ENCODE data around the gene DCTN4.

The DCTN4 gene

GRCh38 chr5:150777685-150778084 lies 18.9 kb upstream of the DCTN4 start:
- no peak for DNase-seq
- Histone ChIP-seq H3K36me3 (no peaks in the 10 kb centered on the region), H3K27ac (peak overlapping the region; percentile 96 to 97), H3K27me3 (no peaks in the 10 kb centered on the region), H3K4me3 (peak overlapping the region; percentile 84 to 91), H3K4me1 (peaks cover 5 to 44% (median 37%) of the 10 kb centered on the region in 4 donors), H3K9me3 (no peaks in the 10 kb centered on the region)
- intact Hi-C loops (cut with DNase I; ENCODE audit: low total_unique reads): no loop called here
- no peak for TF ChIP-seq CTCF (IDR thresholded peaks at IDR 0.05)

GRCh38 chr5:150774145-150774544 lies 15.3 kb upstream of the DCTN4 start:
- DNase-seq: no peak
- H3K4me1 ChIP-seq: peaks cover 0 to 8% (median 7%) of the 10 kb centered on the region in 4 donors
- no peak overlapping the region for H3K27ac ChIP-seq
- intact Hi-C loops (cut with DNase I; ENCODE audit: low total_unique reads): no loop called here
- no peaks in the 10 kb centered on the region for H3K9me3 ChIP-seq
- H3K36me3 ChIP-seq: no peaks in the 10 kb centered on the region
- no peaks in the 10 kb centered on the region for H3K27me3 ChIP-seq
- no peak overlapping the region for H3K4me3 ChIP-seq
- TF ChIP-seq CTCF (IDR thresholded peaks at IDR 0.05): no peak

GRCh38 chr5:150771034-150771795 lies 12.4 kb upstream of the DCTN4 start:
- Histone ChIP-seq H3K36me3 (no peaks in the 10 kb centered on the region), H3K27me3 (no peaks in the 10 kb centered on the region), H3K27ac (no peak overlapping the region), H3K4me1 (no peaks in the 10 kb centered on the region), H3K9me3 (no peaks in the 10 kb centered on the region), H3K4me3 (no peak overlapping the region)
- intact Hi-C loops (cut with DNase I; ENCODE audit: low total_unique reads): no loop called here
- no peak for DNase-seq
- no peak for TF ChIP-seq CTCF (IDR thresholded peaks at IDR 0.05)

- intact Hi-C loops (cut with DNase I; ENCODE audit: low total_unique reads): no loop called here
- TF ChIP-seq CTCF (IDR thresholded peaks at IDR 0.05): no peak
- Histone ChIP-seq H3K27me3 (no peaks in the 10 kb centered on the region), H3K9me3 (no peaks in the 10 kb centered on the region), H3K36me3 (no peaks in the 10 kb centered on the region), H3K4me3 (no peak overlapping the region), H3K4me1 (no peaks in the 10 kb centered on the region), H3K27ac (no peak overlapping the region)
- no peak for DNase-seq
Observed at GRCh38 chr5:150766251-150766650, 7.4 kb upstream of the DCTN4 start.

GRCh38 chr5:150765799-150766169 lies 7.0 kb upstream of the DCTN4 start:
- Histone ChIP-seq H3K36me3 (no peaks in the 10 kb centered on the region), H3K27me3 (no peaks in the 10 kb centered on the region), H3K4me3 (no peak overlapping the region), H3K27ac (no peak overlapping the region), H3K9me3 (no peaks in the 10 kb centered on the region), H3K4me1 (no peaks in the 10 kb centered on the region)
- no peak for TF ChIP-seq CTCF (IDR thresholded peaks at IDR 0.05)
- intact Hi-C loops (cut with DNase I; ENCODE audit: low total_unique reads): no loop called here
- no peak for DNase-seq

Data from tibial artery (tissue), 4 donors.